Ovary (tissue), 3 donors: Measurements from ENCODE around the gene DIP2C.
A peak's percentile ranks its signal among the peaks of the same experiment; 100 is the strongest.

Experiments
- POLR2A ChIP-seq: fragments of 450-650 bp; IDR thresholded peaks from one replicate; pipeline ENCODE4 v1.6.1; 2017; ENCODE audit warnings: antibody characterized with exemption, mild to moderate bottlenecking, moderate library complexity
- TF ChIP-seq, protein P1 (sequence below), 3 donors: fragments of 450-650 bp in 2 of 3; fragments of 200-600 bp in 1 of 3; IDR thresholded peaks; one replicate each; pipeline versions ENCODE4 v1.5.1 to v1.8.0; 2016 to 2022; ENCODE audit warnings: antibody characterized with exemption in 3 of 3, mild to moderate bottlenecking in 1 of 3
- donor health status: DM: no; HTN: no; CAD: no.

DNA sequence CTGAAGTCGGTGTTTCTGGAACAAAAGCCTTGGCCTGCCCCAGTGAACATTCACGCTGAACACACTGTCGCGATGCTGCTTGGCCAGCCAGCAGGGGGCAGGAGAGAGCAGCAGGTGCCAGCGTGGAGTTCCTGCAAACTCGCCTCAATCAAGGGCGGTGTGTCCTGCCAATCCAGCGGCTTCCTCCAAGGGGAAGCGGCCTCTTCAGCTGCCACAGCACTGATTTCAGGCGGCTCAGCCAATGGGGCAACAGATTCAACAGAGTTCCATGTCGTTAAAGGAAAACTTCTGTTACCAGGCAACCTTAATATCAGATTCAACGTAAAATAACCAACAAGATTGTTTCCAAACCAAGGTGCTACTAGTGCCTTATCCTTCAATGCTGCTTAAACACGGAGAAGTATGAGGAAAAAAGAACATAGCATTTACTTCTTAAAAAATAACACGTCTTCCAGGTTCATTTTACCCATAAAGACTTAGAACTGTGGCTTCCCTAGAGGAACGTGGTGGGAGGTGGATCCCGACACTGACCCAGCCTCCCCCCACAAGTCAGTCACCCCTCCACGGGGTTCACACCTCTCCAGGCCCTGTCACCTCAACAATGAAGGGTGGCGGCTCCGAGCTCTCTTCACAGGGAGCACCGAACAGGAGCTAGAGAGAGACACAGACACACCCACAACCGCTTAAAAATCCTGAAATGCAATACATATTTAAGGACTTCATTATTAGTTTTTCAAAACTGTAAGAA, 178.2 kb downstream of the DIP2C start:
- no peak for TF ChIP-seq POLR2A
- TF ChIP-seq, protein P1, sequence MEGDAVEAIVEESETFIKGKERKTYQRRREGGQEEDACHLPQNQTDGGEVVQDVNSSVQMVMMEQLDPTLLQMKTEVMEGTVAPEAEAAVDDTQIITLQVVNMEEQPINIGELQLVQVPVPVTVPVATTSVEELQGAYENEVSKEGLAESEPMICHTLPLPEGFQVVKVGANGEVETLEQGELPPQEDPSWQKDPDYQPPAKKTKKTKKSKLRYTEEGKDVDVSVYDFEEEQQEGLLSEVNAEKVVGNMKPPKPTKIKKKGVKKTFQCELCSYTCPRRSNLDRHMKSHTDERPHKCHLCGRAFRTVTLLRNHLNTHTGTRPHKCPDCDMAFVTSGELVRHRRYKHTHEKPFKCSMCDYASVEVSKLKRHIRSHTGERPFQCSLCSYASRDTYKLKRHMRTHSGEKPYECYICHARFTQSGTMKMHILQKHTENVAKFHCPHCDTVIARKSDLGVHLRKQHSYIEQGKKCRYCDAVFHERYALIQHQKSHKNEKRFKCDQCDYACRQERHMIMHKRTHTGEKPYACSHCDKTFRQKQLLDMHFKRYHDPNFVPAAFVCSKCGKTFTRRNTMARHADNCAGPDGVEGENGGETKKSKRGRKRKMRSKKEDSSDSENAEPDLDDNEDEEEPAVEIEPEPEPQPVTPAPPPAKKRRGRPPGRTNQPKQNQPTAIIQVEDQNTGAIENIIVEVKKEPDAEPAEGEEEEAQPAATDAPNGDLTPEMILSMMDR (IDR thresholded peaks at IDR 0.05): peak; percentile 81 to 94 (median 94)
